GM12865 (cell line): ENCODE data around the gene TRIM71.

Experiments
- DNase-seq: peaks from one replicate; pipeline ENCODE4 v3.0.0; 2010; ENCODE audit warnings: low read depth
- H3K4me3 ChIP-seq: 2 replicates; pipeline ENCODE4 v1.5.1; 2011; ENCODE audit warnings: mild to moderate bottlenecking, low read depth, low read length, control low read depth
- CTCF ChIP-seq: IDR thresholded peaks from 2 replicates; pipeline ENCODE4 v1.5.1; 2011; ENCODE audit warnings: low read length, control low read depth, low read depth, inconsistent platforms; ENCODE audit not compliant: insufficient read depth; ENCODE audit errors: missing control alignments

Gene TRIM71

GRCh38 chr3:32871273-32871672, 53.5 kb downstream of the TRIM71 start:
- no peak for DNase-seq
- no peak overlapping the region for H3K4me3 ChIP-seq
- TF ChIP-seq CTCF, result no peak

GRCh38 chr3:32872487-32873382, 54.9 kb downstream of the TRIM71 start:
- no peak overlapping the region for H3K4me3 ChIP-seq
- TF ChIP-seq CTCF, result no peak
- DNase-seq, result no peak

- no peak overlapping the region for H3K4me3 ChIP-seq
- TF ChIP-seq CTCF, result peak; percentile 2
- DNase-seq, result peak; percentile 19
Measured at GRCh38 chr3:32873531-32874130, 55.8 kb downstream of the TRIM71 start.

- no peak overlapping the region for H3K4me3 ChIP-seq
- no peak for DNase-seq
- no peak for TF ChIP-seq CTCF
Measured at GRCh38 chr3:32876920-32877319, 59.1 kb downstream of the TRIM71 start.

- H3K4me3 ChIP-seq, result no peak overlapping the region
- TF ChIP-seq CTCF, result no peak
- no peak for DNase-seq
Measured at GRCh38 chr3:32877598-32877997, 59.8 kb downstream of the TRIM71 start.

GRCh38 chr3:32880225-32880624, 62.4 kb downstream of the TRIM71 start:
- no peak overlapping the region for H3K4me3 ChIP-seq
- no peak for DNase-seq
- TF ChIP-seq CTCF, result no peak
